ENCODE results near the gene ZNF3.

Gene ZNF3

DNA sequence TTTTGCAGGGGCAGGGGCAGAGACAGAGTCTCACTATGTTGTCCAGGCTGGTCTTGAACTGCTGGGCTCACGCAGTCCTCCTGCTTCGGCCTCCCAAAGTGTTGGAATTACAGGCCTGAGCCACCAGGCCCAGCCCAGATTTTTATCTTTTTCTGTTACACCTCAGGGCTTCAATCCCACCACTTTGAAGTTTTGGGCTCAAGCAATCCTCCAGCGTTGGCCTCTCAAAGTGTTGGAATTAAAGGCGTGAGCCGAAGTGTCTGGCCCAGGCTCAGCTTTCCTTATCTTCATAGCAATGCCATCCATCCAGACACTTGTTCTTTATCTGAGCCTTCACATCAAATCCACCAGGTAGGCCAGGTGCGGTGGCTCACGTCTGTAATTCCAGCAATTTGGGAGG, 33.5 kb upstream of the ZNF3 start:
- TF ChIP-seq, protein P1, sequence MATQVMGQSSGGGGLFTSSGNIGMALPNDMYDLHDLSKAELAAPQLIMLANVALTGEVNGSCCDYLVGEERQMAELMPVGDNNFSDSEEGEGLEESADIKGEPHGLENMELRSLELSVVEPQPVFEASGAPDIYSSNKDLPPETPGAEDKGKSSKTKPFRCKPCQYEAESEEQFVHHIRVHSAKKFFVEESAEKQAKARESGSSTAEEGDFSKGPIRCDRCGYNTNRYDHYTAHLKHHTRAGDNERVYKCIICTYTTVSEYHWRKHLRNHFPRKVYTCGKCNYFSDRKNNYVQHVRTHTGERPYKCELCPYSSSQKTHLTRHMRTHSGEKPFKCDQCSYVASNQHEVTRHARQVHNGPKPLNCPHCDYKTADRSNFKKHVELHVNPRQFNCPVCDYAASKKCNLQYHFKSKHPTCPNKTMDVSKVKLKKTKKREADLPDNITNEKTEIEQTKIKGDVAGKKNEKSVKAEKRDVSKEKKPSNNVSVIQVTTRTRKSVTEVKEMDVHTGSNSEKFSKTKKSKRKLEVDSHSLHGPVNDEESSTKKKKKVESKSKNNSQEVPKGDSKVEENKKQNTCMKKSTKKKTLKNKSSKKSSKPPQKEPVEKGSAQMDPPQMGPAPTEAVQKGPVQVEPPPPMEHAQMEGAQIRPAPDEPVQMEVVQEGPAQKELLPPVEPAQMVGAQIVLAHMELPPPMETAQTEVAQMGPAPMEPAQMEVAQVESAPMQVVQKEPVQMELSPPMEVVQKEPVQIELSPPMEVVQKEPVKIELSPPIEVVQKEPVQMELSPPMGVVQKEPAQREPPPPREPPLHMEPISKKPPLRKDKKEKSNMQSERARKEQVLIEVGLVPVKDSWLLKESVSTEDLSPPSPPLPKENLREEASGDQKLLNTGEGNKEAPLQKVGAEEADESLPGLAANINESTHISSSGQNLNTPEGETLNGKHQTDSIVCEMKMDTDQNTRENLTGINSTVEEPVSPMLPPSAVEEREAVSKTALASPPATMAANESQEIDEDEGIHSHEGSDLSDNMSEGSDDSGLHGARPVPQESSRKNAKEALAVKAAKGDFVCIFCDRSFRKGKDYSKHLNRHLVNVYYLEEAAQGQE (IDR thresholded peaks at IDR 0.05; ENCODE audit: insufficient read depth in 1 of 2, low read depth in 2 of 2, low read length in 2 of 2), result no peak
- no peak for TF ChIP-seq TAF1 (IDR thresholded peaks at IDR 0.05; ENCODE audit: borderline replicate concordance, insufficient read depth, low read length)
- no peak for TF ChIP-seq POLR2AphosphoS5 (IDR thresholded peaks at IDR 0.05; ENCODE audit: low read depth, low read length)
- no peak for TF ChIP-seq SIN3A (IDR thresholded peaks at IDR 0.05; ENCODE audit: borderline replicate concordance, insufficient read depth, low read length)
- no peak for TF ChIP-seq FOXP2 (optimal IDR thresholded peaks at IDR 0.05; ENCODE audit: borderline replicate concordance, extremely low read depth, extremely low read length, insufficient read depth)

DNA sequence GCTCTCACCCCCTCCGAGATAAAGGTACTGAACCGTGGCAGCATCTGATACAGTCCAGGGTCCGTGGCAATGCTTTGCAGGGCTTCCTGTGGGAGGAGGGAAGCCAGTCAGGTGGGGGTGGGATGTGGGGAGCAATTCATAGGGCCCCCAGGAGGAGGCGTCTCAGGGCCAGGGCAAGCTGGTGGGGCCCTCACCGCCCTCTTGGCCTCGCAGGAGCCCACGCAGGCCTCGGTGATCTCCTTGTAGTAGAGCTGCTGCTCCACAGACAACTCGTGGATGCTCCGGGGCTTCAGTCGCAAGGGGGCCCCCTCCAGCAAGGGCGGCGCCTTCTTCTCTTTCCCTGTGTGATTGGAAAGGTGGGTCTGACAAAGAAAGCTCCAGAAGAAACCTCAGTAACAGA, 30.4 kb upstream of the ZNF3 start:
- TF ChIP-seq FOXP2 (optimal IDR thresholded peaks at IDR 0.05; ENCODE audit: borderline replicate concordance, extremely low read depth, extremely low read length, insufficient read depth), result no peak

DNA sequence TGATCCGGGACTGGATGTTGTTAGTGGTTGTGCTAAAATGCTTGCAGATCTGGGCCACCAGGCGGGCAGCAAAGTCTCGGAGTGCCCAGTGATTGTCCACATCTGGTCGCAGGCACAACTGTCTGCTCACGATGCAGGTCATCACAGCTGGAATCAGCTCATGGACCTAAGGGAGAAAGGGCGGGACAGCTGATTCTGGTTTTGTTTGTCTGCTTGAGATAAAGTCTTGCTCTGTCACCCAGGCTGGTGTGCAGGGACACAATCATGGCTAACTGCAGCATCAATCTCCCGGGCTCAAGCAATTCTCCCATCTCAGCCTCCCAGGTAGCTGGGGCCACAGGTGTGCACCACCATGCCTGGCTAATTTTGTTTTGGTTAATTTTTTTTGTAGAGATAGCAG, 29.6 kb upstream of the ZNF3 start:
- TF ChIP-seq POLR2AphosphoS5 (IDR thresholded peaks at IDR 0.05; ENCODE audit: low read depth, low read length) (no peak), FOXP2 (optimal IDR thresholded peaks at IDR 0.05; ENCODE audit: borderline replicate concordance, extremely low read depth, extremely low read length, insufficient read depth) (no peak), TAF1 (IDR thresholded peaks at IDR 0.05; ENCODE audit: borderline replicate concordance, insufficient read depth, low read length) (no peak), SIN3A (IDR thresholded peaks at IDR 0.05; ENCODE audit: borderline replicate concordance, insufficient read depth, low read length) (no peak)
- TF ChIP-seq, protein P1 (IDR thresholded peaks at IDR 0.05; ENCODE audit: insufficient read depth in 1 of 2, low read depth in 2 of 2, low read length in 2 of 2), result no peak

DNA sequence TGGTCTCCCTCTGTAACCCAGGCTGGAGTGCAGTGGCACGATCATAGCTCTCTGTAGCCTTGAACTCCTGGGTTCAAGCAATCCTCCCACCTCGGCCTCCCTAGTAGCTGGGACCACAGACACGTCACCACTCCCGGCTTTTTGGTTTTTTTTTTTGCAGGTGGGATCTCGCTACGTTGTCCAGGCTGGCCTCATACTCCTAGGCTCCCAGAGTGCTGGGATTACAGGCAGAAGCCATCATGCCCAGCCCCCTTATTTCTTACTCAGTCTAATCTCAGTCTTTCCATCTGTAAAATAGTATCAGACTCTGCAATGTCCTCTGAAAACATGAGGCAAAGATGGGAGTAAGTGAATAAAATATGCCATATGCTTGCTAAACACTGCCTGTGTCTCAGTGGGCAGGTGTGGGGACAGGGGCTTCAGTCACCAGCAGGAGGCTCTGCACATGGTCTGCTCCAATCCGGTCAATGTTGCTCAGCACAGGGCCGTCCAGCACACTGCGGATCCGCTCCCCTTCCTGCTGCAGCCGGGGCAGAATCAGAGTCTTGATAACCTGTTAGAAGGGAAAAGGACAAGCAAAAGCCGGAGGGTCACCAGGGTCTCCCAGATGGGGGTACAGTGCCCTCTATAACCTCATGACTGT, 28.1 kb upstream of the ZNF3 start:
- no peak for TF ChIP-seq SIN3A (IDR thresholded peaks at IDR 0.05; ENCODE audit: borderline replicate concordance, insufficient read depth, low read length)
- TF ChIP-seq, protein P1 (IDR thresholded peaks at IDR 0.05; ENCODE audit: insufficient read depth in 1 of 2, low read depth in 2 of 2, low read length in 2 of 2), result no peak
- TF ChIP-seq FOXP2 (optimal IDR thresholded peaks at IDR 0.05; ENCODE audit: borderline replicate concordance, extremely low read depth, extremely low read length, insufficient read depth), result no peak
- no peak for TF ChIP-seq TAF1 (IDR thresholded peaks at IDR 0.05; ENCODE audit: borderline replicate concordance, insufficient read depth, low read length)
- no peak for TF ChIP-seq POLR2AphosphoS5 (IDR thresholded peaks at IDR 0.05; ENCODE audit: low read depth, low read length)

DNA sequence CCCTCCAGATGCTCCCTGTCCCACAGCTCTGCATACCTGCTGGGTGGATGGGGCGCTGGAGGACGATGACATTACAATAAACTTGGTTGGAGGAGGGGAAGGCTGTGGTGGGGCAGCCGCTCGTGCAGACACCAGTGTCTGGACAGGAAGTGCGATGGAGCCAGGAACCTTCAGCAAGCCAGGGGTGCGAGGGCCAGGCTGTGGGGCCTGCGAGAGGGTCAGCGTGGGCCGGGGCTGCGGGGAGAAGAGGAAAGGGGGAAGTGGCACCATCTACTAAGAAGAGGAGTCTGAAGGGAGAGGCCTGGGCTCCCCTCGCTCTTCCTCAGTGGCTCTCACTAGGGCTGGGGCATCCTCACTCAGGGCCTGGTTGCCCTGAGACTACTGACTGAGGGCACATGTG, 26.4 kb upstream of the ZNF3 start:
- TF ChIP-seq, protein P1 (IDR thresholded peaks at IDR 0.05; ENCODE audit: insufficient read depth in 1 of 2, low read depth in 2 of 2, low read length in 2 of 2), result no peak
- TF ChIP-seq FOXP2 (optimal IDR thresholded peaks at IDR 0.05; ENCODE audit: borderline replicate concordance, extremely low read depth, extremely low read length, insufficient read depth), result no peak
- TF ChIP-seq SIN3A (IDR thresholded peaks at IDR 0.05; ENCODE audit: borderline replicate concordance, insufficient read depth, low read length), result no peak
- no peak for TF ChIP-seq TAF1 (IDR thresholded peaks at IDR 0.05; ENCODE audit: borderline replicate concordance, insufficient read depth, low read length)
- no peak for TF ChIP-seq POLR2AphosphoS5 (IDR thresholded peaks at IDR 0.05; ENCODE audit: low read depth, low read length)
